Measurements from ENCODE around the gene SATB2. TPM values are rescaled to one million over a fixed set of nuclear protein-coding genes. Genes with fewer than 3 reads are reported as not detected.

Gene SATB2
- total RNA-seq, 1 experiment from 2014 or later, result 16.5 TPM

- Mint-ChIP-seq H3K9me3 (ENCODE audit: unreplicated experiment) (no peaks in the 10 kb centered on the region), H3K27ac (ENCODE audit: low read depth, unreplicated experiment) (no peak overlapping the region), H3K27me3 (ENCODE audit: insufficient read depth, unreplicated experiment) (no peaks in the 10 kb centered on the region), H3K4me3 (ENCODE audit: unreplicated experiment) (no peak overlapping the region), H3K4me1 (ENCODE audit: insufficient read depth, unreplicated experiment) (peaks cover 4% of the 10 kb centered on the region), H3K36me3 (ENCODE audit: insufficient read depth, unreplicated experiment) (no peaks in the 10 kb centered on the region)
- CTCF ChIA-PET, result no interaction called here
- POLR2A ChIA-PET, result no interaction called here
- BruUV-seq (replicated peaks), result no TSS peak
- intact Hi-C loops (cut with micrococcal nuclease), result no loop called here
- DNase-seq (ENCODE audit: unreplicated experiment), result no peak
- TF ChIP-seq, protein P1, sequence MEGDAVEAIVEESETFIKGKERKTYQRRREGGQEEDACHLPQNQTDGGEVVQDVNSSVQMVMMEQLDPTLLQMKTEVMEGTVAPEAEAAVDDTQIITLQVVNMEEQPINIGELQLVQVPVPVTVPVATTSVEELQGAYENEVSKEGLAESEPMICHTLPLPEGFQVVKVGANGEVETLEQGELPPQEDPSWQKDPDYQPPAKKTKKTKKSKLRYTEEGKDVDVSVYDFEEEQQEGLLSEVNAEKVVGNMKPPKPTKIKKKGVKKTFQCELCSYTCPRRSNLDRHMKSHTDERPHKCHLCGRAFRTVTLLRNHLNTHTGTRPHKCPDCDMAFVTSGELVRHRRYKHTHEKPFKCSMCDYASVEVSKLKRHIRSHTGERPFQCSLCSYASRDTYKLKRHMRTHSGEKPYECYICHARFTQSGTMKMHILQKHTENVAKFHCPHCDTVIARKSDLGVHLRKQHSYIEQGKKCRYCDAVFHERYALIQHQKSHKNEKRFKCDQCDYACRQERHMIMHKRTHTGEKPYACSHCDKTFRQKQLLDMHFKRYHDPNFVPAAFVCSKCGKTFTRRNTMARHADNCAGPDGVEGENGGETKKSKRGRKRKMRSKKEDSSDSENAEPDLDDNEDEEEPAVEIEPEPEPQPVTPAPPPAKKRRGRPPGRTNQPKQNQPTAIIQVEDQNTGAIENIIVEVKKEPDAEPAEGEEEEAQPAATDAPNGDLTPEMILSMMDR (IDR thresholded peaks at IDR 0.05; ENCODE audit: unreplicated experiment), result no peak
These were observed 116.6 kb downstream of the SATB2 start for GRCh38 chr2:199341123-199341522.

DNA sequence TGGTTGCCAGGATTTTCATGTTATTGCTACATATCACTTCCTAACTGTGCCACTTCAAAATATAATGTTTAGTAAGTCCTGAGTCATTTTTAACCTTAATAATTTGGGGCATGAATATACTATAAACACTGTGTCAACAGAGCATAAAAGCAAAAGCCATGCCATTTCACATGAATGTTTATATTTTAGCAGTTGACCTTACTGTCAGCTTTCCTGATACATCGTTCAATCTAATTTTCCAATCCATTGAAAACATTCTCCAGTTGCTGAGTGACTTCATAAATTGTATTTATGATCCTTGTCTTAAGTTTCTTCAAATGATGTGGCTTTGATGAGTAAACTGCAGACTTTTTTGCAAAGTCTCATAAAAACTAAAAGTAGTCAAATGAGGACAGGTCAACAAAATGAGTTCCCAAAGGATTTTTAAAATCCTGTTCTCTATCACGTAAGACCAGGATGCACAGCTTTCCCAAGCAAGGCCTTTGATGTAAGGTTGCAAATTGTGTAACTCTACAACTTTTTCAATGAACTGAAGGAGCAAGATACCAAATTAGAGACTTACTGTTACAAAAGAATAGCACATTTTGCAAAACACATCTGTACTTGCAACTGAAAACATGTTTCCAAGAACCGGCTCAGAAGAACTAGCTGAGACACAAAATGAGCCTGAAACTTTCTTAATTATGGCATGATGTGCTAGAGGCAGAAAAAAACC lies 117.7 kb downstream of the SATB2 start:
- Mint-ChIP-seq H3K27ac (ENCODE audit: low read depth, unreplicated experiment) (no peak overlapping the region), H3K27me3 (ENCODE audit: insufficient read depth, unreplicated experiment) (no peaks in the 10 kb centered on the region), H3K4me3 (ENCODE audit: unreplicated experiment) (no peak overlapping the region), H3K9me3 (ENCODE audit: unreplicated experiment) (no peaks in the 10 kb centered on the region), H3K4me1 (ENCODE audit: insufficient read depth, unreplicated experiment) (no peaks in the 10 kb centered on the region), H3K36me3 (ENCODE audit: insufficient read depth, unreplicated experiment) (no peaks in the 10 kb centered on the region)
- no TSS peak for BruUV-seq (replicated peaks)
- intact Hi-C loops (cut with micrococcal nuclease), result loop anchor here (5.0 kb wide), 1 partner anchor 1518 kb away; no protein-coding TSS in a partner anchor
- POLR2A ChIA-PET, result no interaction called here
- DNase-seq (ENCODE audit: unreplicated experiment), result no peak
- CTCF ChIA-PET, result interaction anchor here (0.7 kb wide), 1 partner anchor 411 kb away, joined by 3 read pairs; no protein-coding TSS in a partner anchor
- TF ChIP-seq, protein P1 (IDR thresholded peaks at IDR 0.05; ENCODE audit: unreplicated experiment), result no peak

GRCh38 chr2:199336546-199336945 lies 121.2 kb downstream of the SATB2 start:
- no peaks in the 10 kb centered on the region for H3K9me3 Mint-ChIP-seq (ENCODE audit: unreplicated experiment)
- H3K36me3 Mint-ChIP-seq (ENCODE audit: insufficient read depth, unreplicated experiment), result no peaks in the 10 kb centered on the region
- H3K27ac Mint-ChIP-seq (ENCODE audit: low read depth, unreplicated experiment), result no peak overlapping the region
- H3K4me3 Mint-ChIP-seq (ENCODE audit: unreplicated experiment), result no peak overlapping the region
- H3K4me1 Mint-ChIP-seq (ENCODE audit: insufficient read depth, unreplicated experiment), result no peaks in the 10 kb centered on the region
- ChIA-PET POLR2A (no interaction called here), CTCF (no interaction called here)
- intact Hi-C loops (cut with micrococcal nuclease), result loop anchor here (5.0 kb wide), 1 partner anchor 1514 kb away; no protein-coding TSS in a partner anchor
- no TSS peak for BruUV-seq (replicated peaks)
- no peaks in the 10 kb centered on the region for H3K27me3 Mint-ChIP-seq (ENCODE audit: insufficient read depth, unreplicated experiment)
- TF ChIP-seq, protein P1 (IDR thresholded peaks at IDR 0.05; ENCODE audit: unreplicated experiment), result no peak
- no peak for DNase-seq (ENCODE audit: unreplicated experiment)

DNA sequence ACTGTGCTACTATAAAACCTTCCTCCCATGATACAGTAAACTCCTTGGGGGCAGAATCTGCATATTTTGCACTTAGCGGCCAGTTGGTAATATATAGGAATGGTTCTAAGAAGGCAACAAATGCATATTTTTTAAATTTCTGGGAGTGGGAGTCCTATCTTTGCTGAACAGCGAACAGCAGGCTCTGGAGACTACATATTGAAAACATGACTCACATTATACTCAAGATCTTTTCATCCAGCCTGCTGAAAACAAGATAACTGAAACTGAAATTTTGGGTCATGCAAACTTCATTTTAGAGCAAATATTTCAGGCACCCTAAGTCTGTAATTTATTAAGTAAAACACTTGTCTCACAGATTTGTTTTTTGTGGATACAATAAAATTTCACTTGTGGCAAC lies 122.2 kb downstream of the SATB2 start:
- TF ChIP-seq, protein P1 (IDR thresholded peaks at IDR 0.05; ENCODE audit: unreplicated experiment), result no peak
- CTCF ChIA-PET, result no interaction called here
- POLR2A ChIA-PET, result no interaction called here
- Mint-ChIP-seq H3K36me3 (ENCODE audit: insufficient read depth, unreplicated experiment) (no peaks in the 10 kb centered on the region), H3K27me3 (ENCODE audit: insufficient read depth, unreplicated experiment) (no peaks in the 10 kb centered on the region), H3K9me3 (ENCODE audit: unreplicated experiment) (no peaks in the 10 kb centered on the region), H3K4me3 (ENCODE audit: unreplicated experiment) (no peak overlapping the region), H3K4me1 (ENCODE audit: insufficient read depth, unreplicated experiment) (no peaks in the 10 kb centered on the region), H3K27ac (ENCODE audit: low read depth, unreplicated experiment) (no peak overlapping the region)
- no peak for DNase-seq (ENCODE audit: unreplicated experiment)
- intact Hi-C loops (cut with micrococcal nuclease), result loop anchor here (5.0 kb wide), 1 partner anchor 1513 kb away; no protein-coding TSS in a partner anchor
- BruUV-seq (replicated peaks), result no TSS peak

Data from MCF 10A (cell line).